ENCODE data around the gene HEY2. TPM values are rescaled to one million over a fixed set of nuclear protein-coding genes. Genes with fewer than 3 reads are reported as not detected.

Gene HEY2
- total RNA-seq, 1 experiment from 2014 or later: not detected

DNA sequence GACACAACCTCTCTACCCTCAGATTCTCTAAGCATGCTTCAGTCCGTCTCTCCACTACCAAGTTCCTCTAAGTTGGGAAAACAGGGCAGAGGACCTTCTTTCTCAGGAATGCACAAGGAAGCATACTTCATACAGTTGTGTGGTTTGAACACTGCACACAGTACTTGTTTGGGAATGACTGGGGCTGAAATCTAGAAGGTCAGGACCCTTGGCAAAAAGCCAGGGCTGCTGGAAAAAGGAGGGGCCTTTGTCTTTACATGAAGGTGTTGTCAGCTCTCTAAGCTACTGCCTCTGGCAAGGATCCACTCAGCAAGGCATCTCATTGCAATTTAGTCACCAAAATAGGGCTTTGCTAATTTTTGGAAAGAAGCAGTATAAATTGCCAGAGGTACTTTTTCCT lies 20.7 kb upstream of the HEY2 start:
- Histone ChIP-seq H3K4me3 (ENCODE audit: low read depth in 2 of 2, low read length in 2 of 2) (no peak overlapping the region), H3K27ac (ENCODE audit: low read length) (no peak overlapping the region), H3K9me3 (ENCODE audit: control insufficient read depth, insufficient read depth, low read depth, low read length) (no peaks in the 10 kb centered on the region), H3K27me3 (ENCODE audit: control insufficient read depth, insufficient read depth, low read length) (peaks cover 13% of the 10 kb centered on the region), H3K36me3 (ENCODE audit: control insufficient read depth, insufficient read depth, low read length) (no peaks in the 10 kb centered on the region), H3K4me1 (ENCODE audit: control insufficient read depth, insufficient read depth, low read length) (no peaks in the 10 kb centered on the region)
- TF ChIP-seq, protein P1, sequence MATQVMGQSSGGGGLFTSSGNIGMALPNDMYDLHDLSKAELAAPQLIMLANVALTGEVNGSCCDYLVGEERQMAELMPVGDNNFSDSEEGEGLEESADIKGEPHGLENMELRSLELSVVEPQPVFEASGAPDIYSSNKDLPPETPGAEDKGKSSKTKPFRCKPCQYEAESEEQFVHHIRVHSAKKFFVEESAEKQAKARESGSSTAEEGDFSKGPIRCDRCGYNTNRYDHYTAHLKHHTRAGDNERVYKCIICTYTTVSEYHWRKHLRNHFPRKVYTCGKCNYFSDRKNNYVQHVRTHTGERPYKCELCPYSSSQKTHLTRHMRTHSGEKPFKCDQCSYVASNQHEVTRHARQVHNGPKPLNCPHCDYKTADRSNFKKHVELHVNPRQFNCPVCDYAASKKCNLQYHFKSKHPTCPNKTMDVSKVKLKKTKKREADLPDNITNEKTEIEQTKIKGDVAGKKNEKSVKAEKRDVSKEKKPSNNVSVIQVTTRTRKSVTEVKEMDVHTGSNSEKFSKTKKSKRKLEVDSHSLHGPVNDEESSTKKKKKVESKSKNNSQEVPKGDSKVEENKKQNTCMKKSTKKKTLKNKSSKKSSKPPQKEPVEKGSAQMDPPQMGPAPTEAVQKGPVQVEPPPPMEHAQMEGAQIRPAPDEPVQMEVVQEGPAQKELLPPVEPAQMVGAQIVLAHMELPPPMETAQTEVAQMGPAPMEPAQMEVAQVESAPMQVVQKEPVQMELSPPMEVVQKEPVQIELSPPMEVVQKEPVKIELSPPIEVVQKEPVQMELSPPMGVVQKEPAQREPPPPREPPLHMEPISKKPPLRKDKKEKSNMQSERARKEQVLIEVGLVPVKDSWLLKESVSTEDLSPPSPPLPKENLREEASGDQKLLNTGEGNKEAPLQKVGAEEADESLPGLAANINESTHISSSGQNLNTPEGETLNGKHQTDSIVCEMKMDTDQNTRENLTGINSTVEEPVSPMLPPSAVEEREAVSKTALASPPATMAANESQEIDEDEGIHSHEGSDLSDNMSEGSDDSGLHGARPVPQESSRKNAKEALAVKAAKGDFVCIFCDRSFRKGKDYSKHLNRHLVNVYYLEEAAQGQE (IDR thresholded peaks at IDR 0.05; ENCODE audit: insufficient read depth in 1 of 2, low read depth in 2 of 2, low read length in 1 of 2): no peak
- TF ChIP-seq, protein P2, sequence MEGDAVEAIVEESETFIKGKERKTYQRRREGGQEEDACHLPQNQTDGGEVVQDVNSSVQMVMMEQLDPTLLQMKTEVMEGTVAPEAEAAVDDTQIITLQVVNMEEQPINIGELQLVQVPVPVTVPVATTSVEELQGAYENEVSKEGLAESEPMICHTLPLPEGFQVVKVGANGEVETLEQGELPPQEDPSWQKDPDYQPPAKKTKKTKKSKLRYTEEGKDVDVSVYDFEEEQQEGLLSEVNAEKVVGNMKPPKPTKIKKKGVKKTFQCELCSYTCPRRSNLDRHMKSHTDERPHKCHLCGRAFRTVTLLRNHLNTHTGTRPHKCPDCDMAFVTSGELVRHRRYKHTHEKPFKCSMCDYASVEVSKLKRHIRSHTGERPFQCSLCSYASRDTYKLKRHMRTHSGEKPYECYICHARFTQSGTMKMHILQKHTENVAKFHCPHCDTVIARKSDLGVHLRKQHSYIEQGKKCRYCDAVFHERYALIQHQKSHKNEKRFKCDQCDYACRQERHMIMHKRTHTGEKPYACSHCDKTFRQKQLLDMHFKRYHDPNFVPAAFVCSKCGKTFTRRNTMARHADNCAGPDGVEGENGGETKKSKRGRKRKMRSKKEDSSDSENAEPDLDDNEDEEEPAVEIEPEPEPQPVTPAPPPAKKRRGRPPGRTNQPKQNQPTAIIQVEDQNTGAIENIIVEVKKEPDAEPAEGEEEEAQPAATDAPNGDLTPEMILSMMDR (IDR thresholded peaks at IDR 0.05): no peak
- TF ChIP-seq POLR2AphosphoS5 (IDR thresholded peaks at IDR 0.05; ENCODE audit: low read depth, low read length): no peak
- TF ChIP-seq TCF7L2 (IDR thresholded peaks at IDR 0.05; ENCODE audit: low read depth, low read length): no peak
- no peak for TF ChIP-seq SIN3A (IDR thresholded peaks at IDR 0.05; ENCODE audit: borderline replicate concordance, insufficient read depth, low read depth, low read length)
- in situ Hi-C loops (cut with HindIII; ENCODE audit: low pct_unique_long_range_greater_than_20kb, low sequenced_read_pairs): no loop called here
- intact Hi-C loops (cut with micrococcal nuclease; ENCODE audit: unreplicated experiment): no loop called here
- ATAC-seq (no peak), DNase-seq (ENCODE audit: low read depth, low spot score) (no peak)
- no TSS peak for BruUV-seq (replicated peaks)
- ChIA-PET POLR2A (no interaction called here), CTCF (no interaction called here)

DNA sequence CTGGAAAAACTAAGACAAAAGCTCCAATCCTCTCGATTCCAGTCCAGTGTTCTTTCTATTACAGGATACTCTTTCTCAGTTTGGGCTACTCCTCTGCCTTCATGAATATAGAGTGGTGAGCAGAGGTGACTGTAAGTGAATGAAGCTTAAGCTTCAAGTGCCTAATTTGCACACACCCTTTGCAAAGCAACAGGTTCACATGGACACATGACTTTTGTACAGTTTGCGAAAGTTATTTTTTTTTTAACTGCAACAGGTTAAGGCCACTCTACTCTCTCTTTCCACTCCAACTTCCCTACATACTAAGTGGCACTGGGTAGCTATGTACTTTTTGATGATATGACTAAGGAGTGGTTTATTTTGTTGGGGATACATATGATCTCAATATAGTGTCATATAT lies 19.4 kb upstream of the HEY2 start:
- ChIA-PET CTCF (no interaction called here), POLR2A (no interaction called here)
- H3K27ac ChIP-seq (ENCODE audit: low read length): no peak overlapping the region
- in situ Hi-C loops (cut with HindIII; ENCODE audit: low pct_unique_long_range_greater_than_20kb, low sequenced_read_pairs) (no loop called here), intact Hi-C loops (cut with micrococcal nuclease; ENCODE audit: unreplicated experiment) (no loop called here)
- no peaks in the 10 kb centered on the region for H3K4me1 ChIP-seq (ENCODE audit: control insufficient read depth, insufficient read depth, low read length)
- no TSS peak for BruUV-seq (replicated peaks)
- H3K27me3 ChIP-seq (ENCODE audit: control insufficient read depth, insufficient read depth, low read length): peaks cover 19% of the 10 kb centered on the region
- TF ChIP-seq, protein P2 (IDR thresholded peaks at IDR 0.05): no peak
- TF ChIP-seq TCF7L2 (IDR thresholded peaks at IDR 0.05; ENCODE audit: low read depth, low read length) (no peak), POLR2AphosphoS5 (IDR thresholded peaks at IDR 0.05; ENCODE audit: low read depth, low read length) (no peak)
- TF ChIP-seq, protein P1 (IDR thresholded peaks at IDR 0.05; ENCODE audit: insufficient read depth in 1 of 2, low read depth in 2 of 2, low read length in 1 of 2): no peak
- DNase-seq (ENCODE audit: low read depth, low spot score): no peak
- no peaks in the 10 kb centered on the region for H3K36me3 ChIP-seq (ENCODE audit: control insufficient read depth, insufficient read depth, low read length)
- no peak for ATAC-seq
- H3K4me3 ChIP-seq (ENCODE audit: low read depth in 2 of 2, low read length in 2 of 2): no peak overlapping the region
- no peaks in the 10 kb centered on the region for H3K9me3 ChIP-seq (ENCODE audit: control insufficient read depth, insufficient read depth, low read depth, low read length)
